ENCODE results near the gene MMD. TPM values are rescaled to one million over a fixed set of nuclear protein-coding genes. Genes with fewer than 3 reads are reported as not detected.
"Not testable (repeated sequence)": the region's sequence is repeated elsewhere in the genome, so short reads cannot be mapped to it uniquely, and the experiment has no call there.

MMD gene, protein sequence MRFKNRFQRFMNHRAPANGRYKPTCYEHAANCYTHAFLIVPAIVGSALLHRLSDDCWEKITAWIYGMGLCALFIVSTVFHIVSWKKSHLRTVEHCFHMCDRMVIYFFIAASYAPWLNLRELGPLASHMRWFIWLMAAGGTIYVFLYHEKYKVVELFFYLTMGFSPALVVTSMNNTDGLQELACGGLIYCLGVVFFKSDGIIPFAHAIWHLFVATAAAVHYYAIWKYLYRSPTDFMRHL
- total RNA-seq (2021; ENCODE audit: unreplicated experiment) (26.9 TPM), Bru-seq, nascent RNA (percentile 71 among the genes with signal in this experiment), BruChase-seq, experiment 1, labeled RNA remaining after a 2-hour chase (percentile 76 among the genes with signal in this experiment), BruChase-seq, experiment 2, labeled RNA remaining after a 6-hour chase (percentile 86 among the genes with signal in this experiment)
- 18.5 TPM for polyA plus RNA-seq (2012; ENCODE audit: insufficient read length)
- long read RNA-seq, transcript MMD-201 (7 exons, 2,735 nt): major isoform, 51 of 59 reads
- long read RNA-seq, partial matches to known transcripts: 0 of 59 reads
- long read RNA-seq, other reads (novel, unspliced or antisense): 8 of 59 reads

DNA sequence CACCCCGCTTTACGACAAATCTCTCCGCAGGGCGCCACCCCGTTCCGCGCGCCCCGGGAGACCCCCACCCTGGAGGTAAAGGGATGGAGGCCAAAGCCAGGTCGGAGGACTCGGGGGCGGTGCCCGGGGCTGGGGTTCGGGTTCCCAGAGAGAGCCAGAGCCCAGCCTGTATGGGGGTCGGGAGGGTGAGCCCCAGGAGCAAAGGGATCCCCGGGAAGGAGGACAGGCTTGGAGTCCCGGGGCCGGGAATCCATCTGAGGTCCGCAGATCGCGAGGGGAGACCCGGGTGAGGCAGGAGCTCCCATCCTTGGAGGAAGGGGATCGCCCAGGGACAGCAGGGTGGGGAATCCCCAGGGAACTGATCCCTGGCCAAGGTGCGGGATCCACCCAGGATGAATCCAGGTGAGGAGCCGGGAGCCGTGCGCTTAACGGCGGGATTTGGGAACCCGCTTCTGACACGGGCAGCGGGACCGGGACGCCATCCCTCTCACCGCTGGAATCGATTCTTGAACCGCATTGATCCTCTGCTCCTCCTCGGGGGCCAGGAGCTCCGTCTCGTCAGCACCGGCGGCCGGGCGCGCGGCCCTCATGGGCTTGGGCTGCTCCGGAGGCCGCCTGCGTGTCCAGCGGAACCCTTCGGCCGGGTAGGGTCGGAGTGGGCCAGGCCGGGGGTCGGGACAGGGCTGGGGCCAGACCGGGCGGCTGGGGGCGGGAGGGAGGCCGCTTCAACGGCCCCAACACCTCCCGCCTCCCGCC lies at the start of gene MMD:
MMD (minus strand) TSS at position 657 of the 756 bp plus-strand sequence; CDS start at position 517, 140 bp downstream.
- H3K4me1 ChIP-seq (ENCODE audit: control insufficient read depth, insufficient read depth, low read length): peaks cover 13% of the 10 kb centered on the region
- DNase-seq (ENCODE audit: low read depth, low spot score): no peak
- H3K27ac ChIP-seq (ENCODE audit: low read length): peak within 1 kb of the TSS; percentile 79
- H3K36me3 ChIP-seq (ENCODE audit: control insufficient read depth, insufficient read depth, low read length): no peaks in the 10 kb centered on the region; the same call in 1 of the 2 replicates
- ChIA-PET CTCF (no interaction called here), POLR2A (no interaction called here)
- peak; percentile 66 for ATAC-seq
- no TSS peak for BruUV-seq (replicated peaks)
- in situ Hi-C loops (cut with HindIII; ENCODE audit: low pct_unique_long_range_greater_than_20kb, low sequenced_read_pairs) (no loop called here), intact Hi-C loops (cut with micrococcal nuclease; ENCODE audit: unreplicated experiment) (loop anchor here (5.0 kb wide), 1 partner anchor 91 kb away; the partner anchor contains the start of gene SMIM36)
- peak within 1 kb of the TSS; percentile 82 to 91 for H3K4me3 ChIP-seq (ENCODE audit: low read depth in 2 of 2, low read length in 2 of 2)
- H3K27me3 ChIP-seq (ENCODE audit: control insufficient read depth, insufficient read depth, low read length): peaks cover 19% of the 10 kb centered on the region
- no peaks in the 10 kb centered on the region for H3K9me3 ChIP-seq (ENCODE audit: control insufficient read depth, insufficient read depth, low read depth, low read length)
- TF ChIP-seq, protein P1, sequence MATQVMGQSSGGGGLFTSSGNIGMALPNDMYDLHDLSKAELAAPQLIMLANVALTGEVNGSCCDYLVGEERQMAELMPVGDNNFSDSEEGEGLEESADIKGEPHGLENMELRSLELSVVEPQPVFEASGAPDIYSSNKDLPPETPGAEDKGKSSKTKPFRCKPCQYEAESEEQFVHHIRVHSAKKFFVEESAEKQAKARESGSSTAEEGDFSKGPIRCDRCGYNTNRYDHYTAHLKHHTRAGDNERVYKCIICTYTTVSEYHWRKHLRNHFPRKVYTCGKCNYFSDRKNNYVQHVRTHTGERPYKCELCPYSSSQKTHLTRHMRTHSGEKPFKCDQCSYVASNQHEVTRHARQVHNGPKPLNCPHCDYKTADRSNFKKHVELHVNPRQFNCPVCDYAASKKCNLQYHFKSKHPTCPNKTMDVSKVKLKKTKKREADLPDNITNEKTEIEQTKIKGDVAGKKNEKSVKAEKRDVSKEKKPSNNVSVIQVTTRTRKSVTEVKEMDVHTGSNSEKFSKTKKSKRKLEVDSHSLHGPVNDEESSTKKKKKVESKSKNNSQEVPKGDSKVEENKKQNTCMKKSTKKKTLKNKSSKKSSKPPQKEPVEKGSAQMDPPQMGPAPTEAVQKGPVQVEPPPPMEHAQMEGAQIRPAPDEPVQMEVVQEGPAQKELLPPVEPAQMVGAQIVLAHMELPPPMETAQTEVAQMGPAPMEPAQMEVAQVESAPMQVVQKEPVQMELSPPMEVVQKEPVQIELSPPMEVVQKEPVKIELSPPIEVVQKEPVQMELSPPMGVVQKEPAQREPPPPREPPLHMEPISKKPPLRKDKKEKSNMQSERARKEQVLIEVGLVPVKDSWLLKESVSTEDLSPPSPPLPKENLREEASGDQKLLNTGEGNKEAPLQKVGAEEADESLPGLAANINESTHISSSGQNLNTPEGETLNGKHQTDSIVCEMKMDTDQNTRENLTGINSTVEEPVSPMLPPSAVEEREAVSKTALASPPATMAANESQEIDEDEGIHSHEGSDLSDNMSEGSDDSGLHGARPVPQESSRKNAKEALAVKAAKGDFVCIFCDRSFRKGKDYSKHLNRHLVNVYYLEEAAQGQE (IDR thresholded peaks at IDR 0.05; ENCODE audit: insufficient read depth in 1 of 2, low read depth in 2 of 2, low read length in 1 of 2): no peak
- no peak for TF ChIP-seq SIN3A (IDR thresholded peaks at IDR 0.05; ENCODE audit: borderline replicate concordance, insufficient read depth, low read depth, low read length)

DNA sequence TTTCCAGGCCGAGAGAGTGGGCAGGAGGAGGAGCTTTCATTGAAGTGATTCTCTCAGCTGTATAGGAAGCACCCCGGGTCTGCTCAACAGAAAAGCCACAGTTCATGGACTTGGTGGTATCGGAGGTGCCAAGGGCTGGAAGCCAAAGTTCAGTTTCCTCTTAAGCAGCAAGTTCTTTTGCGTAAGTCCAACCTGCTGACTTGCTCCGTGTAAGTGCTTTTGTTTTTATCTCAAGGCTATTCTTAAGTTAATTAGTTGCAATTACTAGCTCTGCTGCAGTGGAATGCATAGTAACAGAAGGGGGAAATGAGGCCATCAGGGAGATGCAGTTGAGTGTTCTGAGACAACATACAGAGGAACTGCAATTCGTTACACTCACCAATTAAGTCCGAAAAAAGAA lies 45.0 kb upstream of the MMD start:
- ChIA-PET POLR2A (interaction anchor here (0.6 to 0.8 kb wide), 2 partner anchors 41 to 158 kb away, joined by 3 to 23 read pairs; no protein-coding TSS in a partner anchor), CTCF (no interaction called here)
- ATAC-seq (no peak), DNase-seq (ENCODE audit: low read depth, low spot score) (no peak)
- Histone ChIP-seq H3K36me3 (ENCODE audit: control insufficient read depth, insufficient read depth, low read length) (no peaks in the 10 kb centered on the region), H3K9me3 (ENCODE audit: control insufficient read depth, insufficient read depth, low read depth, low read length) (no peaks in the 10 kb centered on the region), H3K4me3 (ENCODE audit: low read depth in 2 of 2, low read length in 2 of 2) (no peak overlapping the region), H3K27me3 (ENCODE audit: control insufficient read depth, insufficient read depth, low read length) (no peaks in the 10 kb centered on the region), H3K27ac (ENCODE audit: low read length) (no peak overlapping the region), H3K4me1 (ENCODE audit: control insufficient read depth, insufficient read depth, low read length) (no peaks in the 10 kb centered on the region)
- in situ Hi-C loops (cut with HindIII; ENCODE audit: low pct_unique_long_range_greater_than_20kb, low sequenced_read_pairs): no loop called here
- no TSS peak for BruUV-seq (replicated peaks)
- intact Hi-C loops (cut with micrococcal nuclease; ENCODE audit: unreplicated experiment): no loop called here
- TF ChIP-seq SIN3A (IDR thresholded peaks at IDR 0.05; ENCODE audit: borderline replicate concordance, insufficient read depth, low read depth, low read length) (no peak), POLR2AphosphoS5 (IDR thresholded peaks at IDR 0.05; ENCODE audit: low read depth, low read length) (no peak), TCF7L2 (IDR thresholded peaks at IDR 0.05; ENCODE audit: low read depth, low read length) (no peak)
- TF ChIP-seq, protein P2, sequence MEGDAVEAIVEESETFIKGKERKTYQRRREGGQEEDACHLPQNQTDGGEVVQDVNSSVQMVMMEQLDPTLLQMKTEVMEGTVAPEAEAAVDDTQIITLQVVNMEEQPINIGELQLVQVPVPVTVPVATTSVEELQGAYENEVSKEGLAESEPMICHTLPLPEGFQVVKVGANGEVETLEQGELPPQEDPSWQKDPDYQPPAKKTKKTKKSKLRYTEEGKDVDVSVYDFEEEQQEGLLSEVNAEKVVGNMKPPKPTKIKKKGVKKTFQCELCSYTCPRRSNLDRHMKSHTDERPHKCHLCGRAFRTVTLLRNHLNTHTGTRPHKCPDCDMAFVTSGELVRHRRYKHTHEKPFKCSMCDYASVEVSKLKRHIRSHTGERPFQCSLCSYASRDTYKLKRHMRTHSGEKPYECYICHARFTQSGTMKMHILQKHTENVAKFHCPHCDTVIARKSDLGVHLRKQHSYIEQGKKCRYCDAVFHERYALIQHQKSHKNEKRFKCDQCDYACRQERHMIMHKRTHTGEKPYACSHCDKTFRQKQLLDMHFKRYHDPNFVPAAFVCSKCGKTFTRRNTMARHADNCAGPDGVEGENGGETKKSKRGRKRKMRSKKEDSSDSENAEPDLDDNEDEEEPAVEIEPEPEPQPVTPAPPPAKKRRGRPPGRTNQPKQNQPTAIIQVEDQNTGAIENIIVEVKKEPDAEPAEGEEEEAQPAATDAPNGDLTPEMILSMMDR (IDR thresholded peaks at IDR 0.05): no peak
- TF ChIP-seq, protein P1 (IDR thresholded peaks at IDR 0.05; ENCODE audit: insufficient read depth in 1 of 2, low read depth in 2 of 2, low read length in 1 of 2): no peak

DNA sequence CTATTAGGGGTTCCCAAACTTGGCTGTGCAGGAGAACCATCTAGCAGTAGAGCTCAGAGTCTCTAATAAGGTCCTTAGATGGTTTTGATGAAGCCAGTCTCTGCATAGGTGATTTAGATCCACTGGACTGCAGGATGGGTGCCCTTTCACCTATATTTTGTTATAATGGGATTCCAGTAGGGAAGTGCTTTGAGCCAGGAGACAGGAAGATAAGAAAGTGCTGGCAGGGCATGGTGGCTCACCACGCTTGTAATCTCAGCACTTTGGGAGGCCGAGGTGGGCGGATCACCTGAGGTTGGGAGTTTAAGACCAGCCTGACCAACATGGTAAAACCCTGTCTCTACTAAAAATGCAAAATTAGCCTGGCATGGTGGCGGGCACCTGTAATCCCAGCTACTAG lies 44.1 kb upstream of the MMD start:
- POLR2A ChIA-PET; H3K27ac ChIP-seq (ENCODE audit: low read length): not testable (repeated sequence)

More for the DNA sequence above, 44.1 kb upstream of the MMD start:
- ATAC-seq; H3K9me3 ChIP-seq (ENCODE audit: control insufficient read depth, insufficient read depth, low read depth, low read length); H3K4me3 ChIP-seq (ENCODE audit: low read depth in 2 of 2, low read length in 2 of 2); H3K4me1 ChIP-seq (ENCODE audit: control insufficient read depth, insufficient read depth, low read length); H3K36me3 ChIP-seq (ENCODE audit: control insufficient read depth, insufficient read depth, low read length); BruUV-seq (replicated peaks); H3K27me3 ChIP-seq (ENCODE audit: control insufficient read depth, insufficient read depth, low read length); CTCF ChIA-PET; DNase-seq (ENCODE audit: low read depth, low spot score); in situ Hi-C loops (cut with HindIII; ENCODE audit: low pct_unique_long_range_greater_than_20kb, low sequenced_read_pairs); intact Hi-C loops (cut with micrococcal nuclease; ENCODE audit: unreplicated experiment): not testable (repeated sequence)
